ENCODE measurements around the gene PHTF2. TPM values are rescaled to one million over a fixed set of nuclear protein-coding genes. Genes with fewer than 3 reads are reported as not detected.
"Not testable (repeated sequence)": the region's sequence is repeated elsewhere in the genome, so short reads cannot be mapped to it uniquely, and the experiment has no call there.

Gene PHTF2
- total and polyA plus RNA-seq, 8 donors: 16.2 to 40.8 (median 30.5) TPM

DNA sequence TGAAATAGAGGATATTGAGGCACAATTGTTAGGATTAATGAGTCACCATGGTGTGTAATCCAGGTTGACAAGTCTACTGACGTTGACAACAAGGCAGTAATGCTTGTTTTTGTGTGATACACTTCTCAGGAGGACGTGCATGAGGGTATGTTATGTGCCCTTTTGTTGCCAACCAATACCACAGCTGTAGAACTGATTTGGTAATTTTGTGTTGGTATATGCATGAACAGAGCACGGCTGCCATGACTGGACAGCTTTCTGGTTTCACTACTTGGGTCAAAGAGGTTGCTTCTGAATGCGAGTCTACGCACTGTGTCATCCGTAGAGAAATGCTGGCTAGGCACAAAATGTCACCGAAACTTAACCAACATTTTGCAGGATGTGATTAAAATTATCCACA lies 32.9 kb downstream of the PHTF2 start:
- TF ChIP-seq, protein P1, sequence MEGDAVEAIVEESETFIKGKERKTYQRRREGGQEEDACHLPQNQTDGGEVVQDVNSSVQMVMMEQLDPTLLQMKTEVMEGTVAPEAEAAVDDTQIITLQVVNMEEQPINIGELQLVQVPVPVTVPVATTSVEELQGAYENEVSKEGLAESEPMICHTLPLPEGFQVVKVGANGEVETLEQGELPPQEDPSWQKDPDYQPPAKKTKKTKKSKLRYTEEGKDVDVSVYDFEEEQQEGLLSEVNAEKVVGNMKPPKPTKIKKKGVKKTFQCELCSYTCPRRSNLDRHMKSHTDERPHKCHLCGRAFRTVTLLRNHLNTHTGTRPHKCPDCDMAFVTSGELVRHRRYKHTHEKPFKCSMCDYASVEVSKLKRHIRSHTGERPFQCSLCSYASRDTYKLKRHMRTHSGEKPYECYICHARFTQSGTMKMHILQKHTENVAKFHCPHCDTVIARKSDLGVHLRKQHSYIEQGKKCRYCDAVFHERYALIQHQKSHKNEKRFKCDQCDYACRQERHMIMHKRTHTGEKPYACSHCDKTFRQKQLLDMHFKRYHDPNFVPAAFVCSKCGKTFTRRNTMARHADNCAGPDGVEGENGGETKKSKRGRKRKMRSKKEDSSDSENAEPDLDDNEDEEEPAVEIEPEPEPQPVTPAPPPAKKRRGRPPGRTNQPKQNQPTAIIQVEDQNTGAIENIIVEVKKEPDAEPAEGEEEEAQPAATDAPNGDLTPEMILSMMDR (IDR thresholded peaks at IDR 0.05): no peak
- Histone ChIP-seq H3K36me3 (no peaks in the 10 kb centered on the region), H3K4me1 (peaks cover 6 to 18% of the 10 kb centered on the region in 2 donors), H3K9me3 (peaks cover 0 to 2% of the 10 kb centered on the region in 2 donors), H3K27me3 (no peaks in the 10 kb centered on the region), H3K27ac (no peak overlapping the region), H3K4me3 (no peak overlapping the region)
- intact Hi-C loops (cut with DNase I): no loop called here
- ATAC-seq (no peak), DNase-seq (no peak)

DNA sequence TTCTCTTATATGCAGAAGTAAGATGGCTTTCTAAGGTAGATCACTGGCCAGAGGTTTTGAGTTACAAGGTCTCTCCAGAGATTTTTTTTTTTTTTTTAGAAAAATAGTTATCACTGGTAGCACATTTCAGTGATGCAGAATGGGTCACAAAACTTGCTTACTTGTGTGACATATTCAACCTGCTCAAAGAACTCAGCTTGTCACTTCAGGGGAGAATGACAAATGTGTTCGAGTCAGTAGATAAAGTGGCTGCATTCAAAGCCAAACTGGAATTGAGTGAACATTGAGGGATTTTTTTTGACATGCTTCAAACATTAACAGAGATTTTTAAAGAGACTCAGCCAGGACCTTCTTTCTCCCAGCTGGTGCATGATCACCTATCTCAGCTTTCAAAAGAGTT lies 33.4 kb downstream of the PHTF2 start:
- H3K4me1 ChIP-seq: peaks cover 6 to 18% of the 10 kb centered on the region in 2 donors
- no peaks in the 10 kb centered on the region for H3K27me3 ChIP-seq
- DNase-seq (no peak), ATAC-seq (no peak)
- no peaks in the 10 kb centered on the region for H3K9me3 ChIP-seq
- no peak overlapping the region for H3K27ac ChIP-seq
- TF ChIP-seq, protein P1 (IDR thresholded peaks at IDR 0.05): no peak
- no peak overlapping the region for H3K4me3 ChIP-seq
- intact Hi-C loops (cut with DNase I): no loop called here
- H3K36me3 ChIP-seq: no peaks in the 10 kb centered on the region

DNA sequence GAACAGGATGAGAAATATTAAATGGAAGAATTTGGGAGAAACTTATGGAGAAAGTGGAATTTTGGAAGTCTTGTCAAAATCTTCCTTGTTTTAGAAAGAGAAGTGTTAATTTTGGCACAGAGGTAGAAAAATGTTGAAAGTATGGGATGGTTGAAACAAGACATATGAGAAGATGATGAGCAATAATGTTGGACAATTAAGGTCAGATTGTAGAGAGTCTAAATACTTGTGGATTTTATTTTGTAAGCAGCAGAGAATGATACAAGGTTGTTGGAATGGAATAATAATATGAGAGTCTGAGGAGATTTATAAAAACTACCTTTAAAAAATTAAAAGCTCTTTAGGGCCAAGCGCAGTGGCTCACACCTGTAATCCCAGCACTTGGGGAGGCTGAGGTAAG lies 34.6 kb downstream of the PHTF2 start:
- H3K9me3 ChIP-seq: no peaks in the 10 kb centered on the region
- DNase-seq: no peak
- H3K36me3 ChIP-seq: no peaks in the 10 kb centered on the region
- H3K27ac ChIP-seq: no peak overlapping the region
- TF ChIP-seq, protein P1 (IDR thresholded peaks at IDR 0.05): no peak
- ATAC-seq: no peak
- H3K4me1 ChIP-seq: peaks cover 6 to 18% of the 10 kb centered on the region in 2 donors
- intact Hi-C loops (cut with DNase I): no loop called here
- H3K27me3 ChIP-seq: no peaks in the 10 kb centered on the region
- no peak overlapping the region for H3K4me3 ChIP-seq

- intact Hi-C loops (cut with DNase I); H3K27ac ChIP-seq; H3K4me3 ChIP-seq; DNase-seq; ATAC-seq; H3K27me3 ChIP-seq; H3K9me3 ChIP-seq; H3K36me3 ChIP-seq: not testable (repeated sequence)
- peaks cover 6 to 18% of the 10 kb centered on the region in 2 donors for H3K4me1 ChIP-seq
Measured at GRCh38 chr7:77836425-77836824, 37.9 kb downstream of the PHTF2 start.

GRCh38 chr7:77837275-77837674 lies 38.7 kb downstream of the PHTF2 start:
- peak; percentile 54 for ATAC-seq
- TF ChIP-seq, protein P1 (IDR thresholded peaks at IDR 0.05): no peak

DNA sequence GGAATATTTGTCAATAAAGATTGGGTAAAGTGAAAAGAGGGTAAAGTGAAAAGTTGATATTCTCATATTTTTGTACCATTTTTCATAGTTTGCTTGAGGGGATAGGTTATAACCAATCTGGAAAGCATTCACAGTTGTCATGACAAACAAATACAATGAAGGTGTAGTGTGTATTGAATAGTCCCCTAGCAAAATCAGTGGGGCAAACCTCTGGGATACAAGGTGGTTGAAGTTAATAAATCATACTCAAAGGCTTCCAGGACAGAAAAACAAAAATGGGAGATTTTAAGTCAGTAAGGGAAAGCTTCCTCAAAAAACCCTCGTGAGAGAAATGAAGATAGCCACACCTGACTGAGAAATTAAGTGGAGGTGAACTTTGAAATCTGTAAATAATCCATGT lies 39.4 kb downstream of the PHTF2 start:
- intact Hi-C loops (cut with DNase I): no loop called here

More at GRCh38 chr7:77837275-77837674, 38.7 kb downstream of the PHTF2 start:
- no peak overlapping the region for H3K4me3 ChIP-seq
- H3K27me3 ChIP-seq: no peaks in the 10 kb centered on the region
- peaks cover 6 to 18% of the 10 kb centered on the region in 2 donors for H3K4me1 ChIP-seq
- H3K36me3 ChIP-seq: no peaks in the 10 kb centered on the region
- intact Hi-C loops (cut with DNase I): no loop called here
- H3K27ac ChIP-seq: no peak overlapping the region
- no peak for DNase-seq
- no peaks in the 10 kb centered on the region for H3K9me3 ChIP-seq

More for the DNA sequence above, 39.4 kb downstream of the PHTF2 start:
- Histone ChIP-seq H3K9me3 (no peaks in the 10 kb centered on the region), H3K4me1 (peaks cover 6 to 18% of the 10 kb centered on the region in 2 donors), H3K4me3 (no peak overlapping the region), H3K27ac (no peak overlapping the region), H3K27me3 (no peaks in the 10 kb centered on the region), H3K36me3 (no peaks in the 10 kb centered on the region)
- DNase-seq (no peak), ATAC-seq (no peak)
- TF ChIP-seq, protein P1 (IDR thresholded peaks at IDR 0.05): no peak
